Astrocyte of the cerebellum (primary cell): ENCODE results near the gene SIGLEC6.

ENCODE experiments used
- DNase-seq: peaks from one replicate; pipeline ENCODE4 v3.0.0-alpha.2; 2011; ENCODE audit warnings: low read depth
- H3K4me3 ChIP-seq: 2 replicates; pipeline ENCODE4 v1.5.1; 2011; ENCODE audit warnings: mild to moderate bottlenecking, low read depth, low read length, moderate library complexity
- CTCF ChIP-seq: IDR thresholded peaks from 2 replicates; pipeline ENCODE4 v1.5.1; 2012; ENCODE audit warnings: low read length, low read depth, moderate library complexity, mild to moderate bottlenecking; ENCODE audit errors: missing control alignments
- in situ Hi-C: cut with HindIII; loops from 2 replicates; pipeline ENCODE4 v1.10.0; 2017; ENCODE audit warnings: low sequenced_read_pairs

Gene SIGLEC6

GRCh38 chr19:51520728-51521127 is 10.7 kb downstream of the SIGLEC6 start:
- TF ChIP-seq CTCF = no peak
- in situ Hi-C loops = no loop called here

GRCh38 chr19:51514866-51515481 is 16.5 kb downstream of the SIGLEC6 start:
- in situ Hi-C loops = no loop called here
- H3K4me3 ChIP-seq = no peak overlapping the region
- DNase-seq = peak; percentile 20
- TF ChIP-seq CTCF = peak; percentile 68

More at GRCh38 chr19:51520728-51521127, 10.7 kb downstream of the SIGLEC6 start:
- no peak overlapping the region for H3K4me3 ChIP-seq
- no peak for DNase-seq

GRCh38 chr19:51513968-51514367 is 17.5 kb downstream of the SIGLEC6 start:
- no peak for TF ChIP-seq CTCF

GRCh38 chr19:51511353-51511752 is 20.1 kb downstream of the SIGLEC6 start:
- TF ChIP-seq CTCF = peak; percentile 7
- no peak overlapping the region for H3K4me3 ChIP-seq
- DNase-seq = no peak
- in situ Hi-C loops = no loop called here

More at GRCh38 chr19:51513968-51514367, 17.5 kb downstream of the SIGLEC6 start:
- DNase-seq = no peak
- no peak overlapping the region for H3K4me3 ChIP-seq
- in situ Hi-C loops = no loop called here

- in situ Hi-C loops = no loop called here
- TF ChIP-seq CTCF = no peak
- no peak for DNase-seq
- H3K4me3 ChIP-seq = no peak overlapping the region
These were observed 21.4 kb downstream of the SIGLEC6 start for GRCh38 chr19:51509823-51510660.

- no peak for DNase-seq
- no peak for TF ChIP-seq CTCF
- in situ Hi-C loops = no loop called here
- H3K4me3 ChIP-seq = no peak overlapping the region
These were observed 23.3 kb downstream of the SIGLEC6 start for GRCh38 chr19:51508059-51508733.
